ENCODE measurements around the gene GLYR1.
A peak's percentile ranks its signal among the peaks of the same experiment; 100 is the strongest.

GLYR1 gene

GRCh38 chr16:4811242-4811641 is 35.8 kb downstream of the GLYR1 start:
- Histone ChIP-seq H3K9me3 (ENCODE audit: control insufficient read depth in 1 of 2, low read length in 2 of 2) (no peaks in the 10 kb centered on the region), H3K4me3 (ENCODE audit: low read depth in 1 of 2, low read length in 2 of 2) (no peak overlapping the region), H3K27ac (ENCODE audit: low read depth, low read length) (no peak overlapping the region), H3K36me3 (ENCODE audit: control insufficient read depth in 1 of 2, insufficient read depth in 2 of 2, low read length in 2 of 2) (peaks cover 44 to 66% of the 10 kb centered on the region in 2 donors), H3K4me1 (ENCODE audit: control insufficient read depth in 1 of 2, insufficient read depth in 2 of 2, low read length in 2 of 2) (no peaks in the 10 kb centered on the region), H3K27me3 (ENCODE audit: control insufficient read depth in 1 of 2, insufficient read depth in 2 of 2, low read length in 2 of 2) (no peaks in the 10 kb centered on the region), H3K9ac (ENCODE audit: low read depth in 1 of 2, low read length in 2 of 2) (no peak overlapping the region)

DNA sequence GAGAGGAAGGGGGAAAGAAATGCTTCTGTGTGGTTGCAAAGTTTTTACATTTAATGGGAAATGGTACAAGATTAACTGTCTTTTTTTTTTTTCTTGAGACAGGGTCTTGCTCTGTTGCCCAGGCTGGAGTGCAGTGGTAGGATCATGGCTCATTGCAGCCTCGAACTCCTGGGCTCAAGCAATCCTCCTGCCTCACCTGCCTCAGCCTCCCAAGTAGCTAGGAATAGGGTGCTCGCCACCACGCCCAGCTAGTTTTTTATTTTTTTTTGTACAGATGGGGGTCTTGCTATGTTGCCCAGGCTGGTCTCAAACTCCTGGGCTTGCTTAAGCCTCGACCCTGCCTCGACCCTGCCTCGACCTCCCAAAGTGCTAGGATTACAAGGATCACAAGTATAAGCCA is 40.8 kb downstream of the GLYR1 start:
- peaks cover 6 to 13% of the 10 kb centered on the region in 2 donors for H3K4me1 ChIP-seq (ENCODE audit: control insufficient read depth in 1 of 2, insufficient read depth in 2 of 2, low read length in 2 of 2)
- H3K36me3 ChIP-seq (ENCODE audit: control insufficient read depth in 1 of 2, insufficient read depth in 2 of 2, low read length in 2 of 2) = peaks cover 12 to 46% of the 10 kb centered on the region in 2 donors
- H3K27ac ChIP-seq (ENCODE audit: low read depth, low read length) = no peak overlapping the region
- H3K4me3 ChIP-seq (ENCODE audit: low read depth in 1 of 2, low read length in 2 of 2) = no peak overlapping the region
- no peaks in the 10 kb centered on the region for H3K9me3 ChIP-seq (ENCODE audit: control insufficient read depth in 1 of 2, low read length in 2 of 2)
- H3K9ac ChIP-seq (ENCODE audit: low read depth in 1 of 2, low read length in 2 of 2) = no peak overlapping the region
- H3K27me3 ChIP-seq (ENCODE audit: control insufficient read depth in 1 of 2, insufficient read depth in 2 of 2, low read length in 2 of 2) = no peaks in the 10 kb centered on the region

DNA sequence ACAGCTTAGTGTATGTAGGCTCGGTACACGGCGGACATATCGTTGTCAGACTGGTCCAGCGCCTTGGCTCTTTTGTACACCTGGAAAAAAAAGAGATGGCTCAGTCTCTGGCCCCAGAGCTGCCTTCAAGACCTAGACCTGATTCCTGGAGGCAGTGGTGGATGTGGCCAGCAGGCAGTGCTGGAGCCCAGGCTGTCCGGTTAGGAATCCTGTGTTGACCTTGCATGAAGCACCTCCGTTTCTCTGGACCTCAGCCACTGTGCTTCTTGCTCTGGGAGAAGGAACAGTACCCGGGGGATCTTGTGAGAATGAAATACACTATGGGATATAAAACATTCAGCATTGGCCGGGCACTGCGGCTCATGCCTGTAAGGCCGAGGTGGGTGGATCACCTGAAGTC is 41.9 kb downstream of the GLYR1 start:
- H3K9me3 ChIP-seq (ENCODE audit: control insufficient read depth in 1 of 2, low read length in 2 of 2) = no peaks in the 10 kb centered on the region
- no peak overlapping the region for H3K4me3 ChIP-seq (ENCODE audit: low read depth in 1 of 2, low read length in 2 of 2)
- peaks cover 11 to 42% of the 10 kb centered on the region in 2 donors for H3K36me3 ChIP-seq (ENCODE audit: control insufficient read depth in 1 of 2, insufficient read depth in 2 of 2, low read length in 2 of 2)
- peaks cover 16 to 23% of the 10 kb centered on the region in 2 donors for H3K4me1 ChIP-seq (ENCODE audit: control insufficient read depth in 1 of 2, insufficient read depth in 2 of 2, low read length in 2 of 2)
- H3K9ac ChIP-seq (ENCODE audit: low read depth in 1 of 2, low read length in 2 of 2) = no peak overlapping the region
- no peak overlapping the region for H3K27ac ChIP-seq (ENCODE audit: low read depth, low read length)
- no peaks in the 10 kb centered on the region for H3K27me3 ChIP-seq (ENCODE audit: control insufficient read depth in 1 of 2, insufficient read depth in 2 of 2, low read length in 2 of 2)

DNA sequence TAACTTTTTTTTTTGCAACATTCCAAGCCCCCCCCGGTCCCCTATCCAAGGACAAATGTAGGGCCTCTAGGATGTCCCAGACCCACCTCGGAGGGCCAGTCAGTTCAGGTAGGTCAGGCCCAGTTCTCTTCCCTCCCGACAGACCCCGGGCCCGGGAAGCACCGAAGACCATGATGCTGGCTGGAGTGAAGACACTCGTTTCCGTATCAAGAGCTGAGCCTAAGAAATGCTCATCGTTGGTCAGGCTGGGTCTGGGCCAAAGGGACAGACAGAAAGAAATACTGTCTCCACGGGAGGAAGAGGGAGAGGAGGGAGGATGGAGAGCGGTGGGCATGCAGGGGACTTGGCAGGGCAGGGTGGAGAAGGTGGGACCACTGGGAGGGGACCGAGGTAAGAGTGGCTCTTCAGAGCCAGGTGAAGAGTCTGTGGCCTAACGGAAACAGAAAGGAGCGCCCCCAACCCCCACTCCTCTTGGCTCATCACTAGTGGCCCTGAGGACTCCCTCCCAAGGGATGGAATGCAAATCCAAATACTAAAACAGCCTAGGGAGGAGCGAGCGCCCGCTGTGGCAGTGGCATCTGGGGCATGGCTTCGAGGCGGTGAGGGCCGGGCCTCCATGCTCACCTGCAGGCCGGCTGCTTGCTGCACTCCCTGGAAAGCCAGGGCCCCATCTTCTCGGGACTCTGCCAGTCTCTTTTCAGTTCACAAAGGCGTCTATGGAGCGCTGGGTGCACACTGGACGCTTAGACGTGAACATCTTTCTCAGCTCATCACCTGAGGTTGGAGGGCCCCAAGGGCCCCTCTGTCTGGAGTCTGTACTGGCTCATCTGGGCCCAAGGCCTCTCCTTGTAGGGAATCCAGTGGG is 43.0 kb downstream of the GLYR1 start:
- H3K4me1 ChIP-seq (ENCODE audit: control insufficient read depth in 1 of 2, insufficient read depth in 2 of 2, low read length in 2 of 2) = peaks cover 23 to 27% of the 10 kb centered on the region in 2 donors
- H3K27me3 ChIP-seq (ENCODE audit: control insufficient read depth in 1 of 2, insufficient read depth in 2 of 2, low read length in 2 of 2) = no peaks in the 10 kb centered on the region
- H3K9me3 ChIP-seq (ENCODE audit: control insufficient read depth in 1 of 2, low read length in 2 of 2) = no peaks in the 10 kb centered on the region
- no peak overlapping the region for H3K27ac ChIP-seq (ENCODE audit: low read depth, low read length)
- no peak overlapping the region for H3K9ac ChIP-seq (ENCODE audit: low read depth in 1 of 2, low read length in 2 of 2)
- H3K4me3 ChIP-seq (ENCODE audit: low read depth in 1 of 2, low read length in 2 of 2) = no peak overlapping the region
- peaks cover 11 to 40% of the 10 kb centered on the region in 2 donors for H3K36me3 ChIP-seq (ENCODE audit: control insufficient read depth in 1 of 2, insufficient read depth in 2 of 2, low read length in 2 of 2)

GRCh38 chr16:4803401-4803844 is 43.7 kb downstream of the GLYR1 start:
- peaks cover 23 to 27% of the 10 kb centered on the region in 2 donors for H3K4me1 ChIP-seq (ENCODE audit: control insufficient read depth in 1 of 2, insufficient read depth in 2 of 2, low read length in 2 of 2)
- H3K9ac ChIP-seq (ENCODE audit: low read depth in 1 of 2, low read length in 2 of 2) = peak overlapping the region; percentile 58 to 66
- no peaks in the 10 kb centered on the region for H3K9me3 ChIP-seq (ENCODE audit: control insufficient read depth in 1 of 2, low read length in 2 of 2)
- no peaks in the 10 kb centered on the region for H3K27me3 ChIP-seq (ENCODE audit: control insufficient read depth in 1 of 2, insufficient read depth in 2 of 2, low read length in 2 of 2)
- H3K36me3 ChIP-seq (ENCODE audit: control insufficient read depth in 1 of 2, insufficient read depth in 2 of 2, low read length in 2 of 2) = peaks cover 5 to 40% of the 10 kb centered on the region in 2 donors
- no peak overlapping the region for H3K27ac ChIP-seq (ENCODE audit: low read depth, low read length)
- peak overlapping the region; percentile 75 to 81 for H3K4me3 ChIP-seq (ENCODE audit: low read depth in 1 of 2, low read length in 2 of 2)

GRCh38 chr16:4802659-4803287 is 44.3 kb downstream of the GLYR1 start:
- Histone ChIP-seq H3K9ac (ENCODE audit: low read depth in 1 of 2, low read length in 2 of 2) (peak overlapping the region; percentile 58 to 66), H3K9me3 (ENCODE audit: control insufficient read depth in 1 of 2, low read length in 2 of 2) (no peaks in the 10 kb centered on the region), H3K4me3 (ENCODE audit: low read depth in 1 of 2, low read length in 2 of 2) (peak overlapping the region; percentile 75 to 81), H3K27ac (ENCODE audit: low read depth, low read length) (peak overlapping the region; percentile 89), H3K4me1 (ENCODE audit: control insufficient read depth in 1 of 2, insufficient read depth in 2 of 2, low read length in 2 of 2) (peaks cover 23 to 27% of the 10 kb centered on the region in 2 donors), H3K27me3 (ENCODE audit: control insufficient read depth in 1 of 2, insufficient read depth in 2 of 2, low read length in 2 of 2) (no peaks in the 10 kb centered on the region), H3K36me3 (ENCODE audit: control insufficient read depth in 1 of 2, insufficient read depth in 2 of 2, low read length in 2 of 2) (peaks cover 5 to 38% of the 10 kb centered on the region in 2 donors)

DNA sequence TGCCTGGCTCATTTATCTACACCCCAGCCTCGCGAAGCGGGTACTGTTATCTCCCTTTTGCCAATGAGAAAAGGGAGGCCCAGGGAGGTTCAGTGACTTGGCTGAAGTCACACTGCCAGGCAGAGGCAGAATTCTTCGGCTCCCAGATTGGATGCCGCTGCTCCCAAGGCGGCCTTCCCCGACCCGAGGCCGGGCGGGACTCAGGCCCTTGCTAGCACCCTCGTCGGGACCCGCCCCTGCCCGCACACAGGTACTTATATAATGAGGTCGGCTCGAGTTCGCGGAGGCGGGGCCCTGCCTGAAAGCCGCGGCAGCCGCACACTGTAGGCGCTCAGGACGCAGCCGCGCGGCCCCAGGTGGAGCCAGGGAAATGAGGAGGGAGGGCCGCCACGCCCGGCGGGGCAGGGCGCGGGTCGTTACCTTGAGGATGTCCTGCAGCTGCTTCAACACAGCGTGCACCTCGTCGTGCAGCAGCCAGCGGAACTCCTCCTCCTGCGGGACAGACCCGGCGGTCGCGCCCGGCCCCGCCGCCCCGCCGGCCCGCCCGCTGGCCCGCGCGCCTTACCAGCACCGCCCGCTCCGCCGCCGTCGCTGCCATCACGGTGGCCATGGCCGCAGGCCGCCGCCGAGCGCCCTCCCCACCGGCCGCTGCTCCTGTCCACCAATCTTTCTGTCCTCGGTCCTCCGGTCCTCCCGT is 45.0 kb downstream of the GLYR1 start, which contains the start of gene ROGDI:
ROGDI (minus strand) TSS at position 672 of the 697 bp plus-strand sequence; CDS start at position 610, 62 bp downstream.
- Histone ChIP-seq H3K4me1 (ENCODE audit: control insufficient read depth in 1 of 2, insufficient read depth in 2 of 2, low read length in 2 of 2) (peaks cover 27 to 32% of the 10 kb centered on the region in 2 donors), H3K4me3 (ENCODE audit: low read depth in 1 of 2, low read length in 2 of 2) (peak within 1 kb of the TSS; percentile 75 to 81), H3K27me3 (ENCODE audit: control insufficient read depth in 1 of 2, insufficient read depth in 2 of 2, low read length in 2 of 2) (no peaks in the 10 kb centered on the region), H3K9me3 (ENCODE audit: control insufficient read depth in 1 of 2, low read length in 2 of 2) (no peaks in the 10 kb centered on the region), H3K27ac (ENCODE audit: low read depth, low read length) (peak within 1 kb of the TSS; percentile 89), H3K9ac (ENCODE audit: low read depth in 1 of 2, low read length in 2 of 2) (peak within 1 kb of the TSS; percentile 73 to 88), H3K36me3 (ENCODE audit: control insufficient read depth in 1 of 2, insufficient read depth in 2 of 2, low read length in 2 of 2) (peaks cover 0 to 36% of the 10 kb centered on the region in 2 donors)

DNA sequence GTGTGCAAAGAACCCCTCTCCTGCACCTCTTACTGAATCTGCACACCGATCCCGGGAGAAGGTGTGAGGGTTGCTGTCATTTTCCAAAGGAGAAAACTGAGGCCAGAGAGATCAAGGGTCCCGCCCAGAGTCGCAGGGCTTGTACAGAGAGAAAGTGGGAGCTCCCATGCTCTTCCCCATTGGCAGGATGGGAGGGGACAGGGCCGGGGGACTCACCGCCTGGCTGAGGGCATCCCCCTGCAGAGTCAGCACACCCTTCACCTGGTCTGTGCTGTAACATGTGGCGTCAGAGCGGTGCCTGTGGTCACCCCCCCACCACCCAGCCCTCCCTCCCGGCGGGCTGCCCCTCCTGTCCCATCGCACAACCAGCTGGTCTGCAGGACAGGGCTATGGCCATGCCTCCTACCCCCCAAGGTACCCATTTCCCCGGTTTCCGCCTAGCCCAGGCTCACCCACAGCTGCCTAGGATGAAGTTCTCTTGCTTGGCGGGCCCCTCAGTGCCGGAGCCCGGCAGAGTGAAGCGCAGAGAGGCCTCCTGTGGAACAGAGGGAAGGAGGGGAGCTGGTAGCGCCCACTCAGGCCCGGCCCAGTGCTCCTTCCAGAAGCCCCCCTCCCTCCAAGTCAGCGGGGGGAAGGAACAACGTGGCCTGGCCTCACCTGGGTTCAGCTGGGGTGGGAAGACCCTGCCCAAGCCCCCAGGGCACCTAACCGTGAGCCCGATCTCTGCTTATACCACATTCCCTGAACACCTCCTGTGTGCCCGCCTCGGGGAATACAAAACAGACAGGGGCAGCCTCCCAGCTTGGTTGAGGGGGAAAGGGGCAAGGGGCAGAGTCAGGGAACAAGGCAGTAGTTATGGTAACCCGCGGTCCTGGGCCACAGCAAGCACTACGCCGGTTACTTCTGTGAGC is 45.8 kb downstream of the GLYR1 start:
- peak overlapping the region; percentile 75 to 81 for H3K4me3 ChIP-seq (ENCODE audit: low read depth in 1 of 2, low read length in 2 of 2)
- peaks cover 0 to 32% of the 10 kb centered on the region in 2 donors for H3K36me3 ChIP-seq (ENCODE audit: control insufficient read depth in 1 of 2, insufficient read depth in 2 of 2, low read length in 2 of 2)
- peaks cover 32 to 35% of the 10 kb centered on the region in 2 donors for H3K4me1 ChIP-seq (ENCODE audit: control insufficient read depth in 1 of 2, insufficient read depth in 2 of 2, low read length in 2 of 2)
- H3K9ac ChIP-seq (ENCODE audit: low read depth in 1 of 2, low read length in 2 of 2) = peak overlapping the region; percentile 73 to 88
- H3K27ac ChIP-seq (ENCODE audit: low read depth, low read length) = peak overlapping the region; percentile 89
- H3K9me3 ChIP-seq (ENCODE audit: control insufficient read depth in 1 of 2, low read length in 2 of 2) = no peaks in the 10 kb centered on the region
- no peaks in the 10 kb centered on the region for H3K27me3 ChIP-seq (ENCODE audit: control insufficient read depth in 1 of 2, insufficient read depth in 2 of 2, low read length in 2 of 2)

DNA sequence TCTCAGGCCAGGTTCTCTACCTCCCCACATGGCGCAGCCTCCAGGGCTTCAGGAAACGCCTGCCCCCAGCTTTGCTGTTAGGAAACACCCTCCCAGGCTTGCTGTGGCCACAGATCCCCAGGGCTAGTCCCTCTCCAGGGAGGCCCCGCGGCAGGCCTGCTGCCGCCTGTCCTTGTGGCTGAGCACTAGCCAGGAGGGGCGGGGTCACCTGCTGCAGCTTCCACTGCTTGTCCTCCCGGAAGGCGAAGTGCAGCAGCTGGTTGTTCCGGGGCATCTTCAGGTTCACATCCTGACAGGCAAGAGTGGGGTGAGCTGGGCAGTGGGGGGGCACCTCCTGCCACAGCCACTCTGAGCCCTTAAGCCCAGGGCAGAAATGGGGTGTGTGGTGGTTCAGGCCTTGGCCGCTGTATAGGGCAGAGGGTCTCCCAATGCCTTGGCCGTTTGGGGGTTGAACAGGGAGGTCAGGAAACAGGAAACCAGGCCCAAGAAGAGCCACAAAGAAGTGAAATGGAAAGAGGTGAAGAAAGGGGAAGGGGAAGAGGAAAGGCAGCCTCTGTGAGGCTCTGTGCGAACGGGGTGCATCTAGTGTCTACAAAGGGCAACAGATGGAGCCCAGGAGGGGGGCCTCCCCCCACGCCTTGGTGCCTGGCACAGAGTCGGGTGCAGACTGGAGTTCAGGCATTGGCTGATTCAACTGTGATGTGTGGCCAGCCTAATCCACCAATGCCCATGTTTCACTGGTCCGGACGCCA is 46.6 kb downstream of the GLYR1 start:
- peaks cover 0 to 26% of the 10 kb centered on the region in 2 donors for H3K36me3 ChIP-seq (ENCODE audit: control insufficient read depth in 1 of 2, insufficient read depth in 2 of 2, low read length in 2 of 2)
- H3K9ac ChIP-seq (ENCODE audit: low read depth in 1 of 2, low read length in 2 of 2) = peak overlapping the region; percentile 23 to 47
- H3K27ac ChIP-seq (ENCODE audit: low read depth, low read length) = no peak overlapping the region
- no peaks in the 10 kb centered on the region for H3K9me3 ChIP-seq (ENCODE audit: control insufficient read depth in 1 of 2, low read length in 2 of 2)
- peak overlapping the region; percentile 75 to 81 for H3K4me3 ChIP-seq (ENCODE audit: low read depth in 1 of 2, low read length in 2 of 2)
- peaks cover 32 to 35% of the 10 kb centered on the region in 2 donors for H3K4me1 ChIP-seq (ENCODE audit: control insufficient read depth in 1 of 2, insufficient read depth in 2 of 2, low read length in 2 of 2)
- H3K27me3 ChIP-seq (ENCODE audit: control insufficient read depth in 1 of 2, insufficient read depth in 2 of 2, low read length in 2 of 2) = no peaks in the 10 kb centered on the region

All from duodenal mucosa (tissue), 2 donors.